Astrocyte (in vitro differentiated cells and primary cell): ENCODE measurements around the gene PUS7L. TPM values are rescaled to one million over a fixed set of nuclear protein-coding genes. Genes with fewer than 3 reads are reported as not detected.

Experiments
- DNase-seq: peaks from one replicate; pipeline ENCODE4 v3.0.0-alpha.2; 2010; ENCODE audit warnings: low read depth
- FAIRE-seq: peaks from 2 replicates; lab custom pipeline; 2011; peaks lifted over from hg19 to GRCh38; lab: Jason Lieb, UNC
- H2AFZ ChIP-seq: 2 replicates; pipeline ENCODE4 v1.6.0; 2012; ENCODE audit warnings: low read depth, low read length, inconsistent platforms
- H3K27ac ChIP-seq: 2 replicates; pipeline ENCODE4 v1.5.1; 2011; ENCODE audit warnings: low read depth, low read length, inconsistent platforms
- H3K27me3 ChIP-seq: 2 replicates; pipeline ENCODE4 v1.6.0; 2011; ENCODE audit warnings: low read length, inconsistent platforms; ENCODE audit not compliant: insufficient read depth
- H3K36me3 ChIP-seq: 2 replicates; pipeline ENCODE4 v1.5.1; 2011; ENCODE audit warnings: low read length, inconsistent platforms; ENCODE audit not compliant: insufficient read depth
- H3K4me1 ChIP-seq: 2 replicates; pipeline ENCODE4 v1.5.1; 2011; ENCODE audit warnings: low read length, inconsistent platforms; ENCODE audit not compliant: insufficient read depth
- H3K4me2 ChIP-seq: 2 replicates; pipeline ENCODE4 v1.6.0; 2012; ENCODE audit warnings: low read length, inconsistent platforms
- H3K4me3 ChIP-seq: 2 replicates; pipeline ENCODE4 v1.5.1; 2011; ENCODE audit warnings: low read depth, mild to moderate bottlenecking, low read length, inconsistent platforms; ENCODE audit not compliant: insufficient read depth
- H3K79me2 ChIP-seq: 2 replicates; pipeline ENCODE4 v1.6.0; 2012; ENCODE audit warnings: mild to moderate bottlenecking, low read length, inconsistent platforms; ENCODE audit not compliant: insufficient read depth
- H3K9ac ChIP-seq: 2 replicates; pipeline ENCODE4 v1.6.0; 2012; ENCODE audit warnings: mild to moderate bottlenecking, low read length, inconsistent platforms
- H3K9me3 ChIP-seq: 2 replicates; pipeline ENCODE4 v1.5.1; 2012; ENCODE audit warnings: low read depth, mild to moderate bottlenecking, low read length, inconsistent platforms; ENCODE audit not compliant: insufficient read depth
- H4K20me1 ChIP-seq: 2 replicates; pipeline ENCODE4 v1.6.0; 2012; ENCODE audit warnings: low read length, inconsistent platforms; ENCODE audit not compliant: insufficient read depth
- H3K27ac Mint-ChIP-seq: one replicate; pipeline ENCODE4 v1.8.0; 2021; ENCODE audit warnings: mild to moderate bottlenecking, mixed read lengths; ENCODE audit not compliant: unreplicated experiment
- H3K27me3 Mint-ChIP-seq: one replicate; pipeline ENCODE4 v1.8.0; 2021; ENCODE audit warnings: low read depth, mixed read lengths; ENCODE audit not compliant: unreplicated experiment
- H3K36me3 Mint-ChIP-seq: one replicate; pipeline ENCODE4 v1.8.0; 2021; ENCODE audit warnings: low read depth, mixed read lengths; ENCODE audit not compliant: unreplicated experiment
- H3K4me1 Mint-ChIP-seq: one replicate; pipeline ENCODE4 v1.8.0; 2021; ENCODE audit warnings: low read depth, mixed read lengths; ENCODE audit not compliant: unreplicated experiment
- H3K4me3 Mint-ChIP-seq: one replicate; pipeline ENCODE4 v1.8.0; 2021; ENCODE audit warnings: mild to moderate bottlenecking, moderate library complexity, mixed read lengths; ENCODE audit not compliant: unreplicated experiment
- H3K9me3 Mint-ChIP-seq: one replicate; pipeline ENCODE4 v1.8.0; 2021; ENCODE audit warnings: mild to moderate bottlenecking, mixed read lengths; ENCODE audit not compliant: unreplicated experiment
- CTCF ChIP-seq: IDR thresholded peaks from 2 replicates; pipeline ENCODE4 v1.5.1; 2011; ENCODE audit warnings: low read depth, mild to moderate bottlenecking, inconsistent platforms, low read length, moderate library complexity; ENCODE audit not compliant: insufficient read depth
- EZH2 ChIP-seq: IDR thresholded peaks from 2 replicates; pipeline ENCODE4 v1.6.1; 2012; ENCODE audit warnings: mild to moderate bottlenecking, low read length, inconsistent platforms; ENCODE audit not compliant: insufficient read depth
- total RNA-seq: library from RNA; stranded (reverse); gene quantifications from 2 replicates; pipeline ENCODE4 v1.2.1, GENCODE V29; 2021

PUS7L gene
- total RNA-seq, 1 donor from 2014 or later, result 11.4 TPM

DNA sequence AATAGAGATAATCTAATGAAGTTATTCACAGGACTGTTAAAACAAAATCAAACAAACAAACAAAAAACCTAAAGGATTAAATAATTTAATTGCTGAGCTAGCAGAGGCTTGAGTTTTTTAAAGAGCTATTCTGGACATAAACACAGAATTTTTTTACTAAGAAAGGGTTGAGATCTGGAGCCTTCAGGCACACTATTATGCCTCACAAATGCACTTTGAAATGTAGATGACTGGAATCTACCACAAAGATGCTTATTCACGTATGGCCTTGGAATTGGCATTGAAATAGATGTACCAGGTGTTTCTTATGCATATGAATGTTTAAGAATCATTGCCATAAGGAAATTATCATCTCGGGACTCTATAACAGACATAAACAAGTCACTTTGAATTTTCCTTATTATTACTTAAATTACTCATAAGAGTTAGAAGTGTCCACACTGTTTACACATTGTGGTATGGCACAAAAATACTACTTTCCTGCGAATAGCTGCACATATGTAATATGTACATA is 21.6 kb downstream of the PUS7L start:
- FAIRE-seq, result no peak
- no peak overlapping the region for H3K4me3 Mint-ChIP-seq
- H3K27ac Mint-ChIP-seq, result no peak overlapping the region
- Histone ChIP-seq H3K4me1 (peaks cover 22% of the 10 kb centered on the region), H3K79me2 (no peaks in the 10 kb centered on the region), H3K4me2 (peak overlapping the region; percentile 14), H2AFZ (no peak overlapping the region), H3K27ac (peak overlapping the region; percentile 65), H4K20me1 (no peaks in the 10 kb centered on the region), H3K4me3 (no peak overlapping the region), H3K27me3 (no peaks in the 10 kb centered on the region), H3K9me3 (no peaks in the 10 kb centered on the region), H3K36me3 (peaks cover 17% of the 10 kb centered on the region), H3K9ac (peak overlapping the region; percentile 30)
- no peak for TF ChIP-seq CTCF
- TF ChIP-seq EZH2, result no peak
- H3K9me3 Mint-ChIP-seq, result no peaks in the 10 kb centered on the region
- H3K36me3 Mint-ChIP-seq, result peaks cover 3% of the 10 kb centered on the region
- no peaks in the 10 kb centered on the region for H3K27me3 Mint-ChIP-seq
- peaks cover 16% of the 10 kb centered on the region for H3K4me1 Mint-ChIP-seq
- peak; percentile 27 for DNase-seq

GRCh38 chr12:43733687-43734086 is 24.9 kb downstream of the PUS7L start:
- Histone ChIP-seq H3K4me2 (no peak overlapping the region), H3K27ac (no peak overlapping the region), H4K20me1 (no peaks in the 10 kb centered on the region), H3K4me3 (no peak overlapping the region), H3K27me3 (no peaks in the 10 kb centered on the region), H3K36me3 (peaks cover 12% of the 10 kb centered on the region), H2AFZ (no peak overlapping the region), H3K79me2 (no peaks in the 10 kb centered on the region), H3K4me1 (peaks cover 12% of the 10 kb centered on the region), H3K9me3 (no peaks in the 10 kb centered on the region), H3K9ac (no peak overlapping the region)
- Mint-ChIP-seq H3K27ac (no peak overlapping the region), H3K4me1 (peaks cover 7% of the 10 kb centered on the region), H3K27me3 (no peaks in the 10 kb centered on the region), H3K36me3 (no peaks in the 10 kb centered on the region), H3K4me3 (peak overlapping the region; percentile 1), H3K9me3 (no peaks in the 10 kb centered on the region)
- no peak for TF ChIP-seq CTCF
- TF ChIP-seq EZH2, result no peak
- DNase-seq (no peak), FAIRE-seq (no peak)

DNA sequence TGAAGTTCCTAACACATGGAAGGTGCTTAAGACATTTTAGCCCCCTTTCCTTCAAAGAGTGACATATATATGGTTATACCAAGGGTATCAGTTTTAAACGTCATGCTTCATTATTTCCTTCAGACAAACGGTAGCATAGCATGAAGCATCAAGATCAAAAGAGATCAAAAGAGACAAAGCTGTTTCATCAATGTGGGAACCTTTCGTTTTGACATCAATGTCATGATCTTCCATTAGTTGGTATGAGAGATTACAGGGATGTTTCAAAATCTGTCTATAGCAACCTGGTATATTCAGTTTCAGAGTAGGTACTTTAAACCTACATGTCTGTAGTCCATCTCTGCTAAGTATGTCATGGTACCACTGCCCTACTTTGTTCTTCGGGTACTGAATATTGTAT is 28.3 kb downstream of the PUS7L start:
- Histone ChIP-seq H3K27me3 (no peaks in the 10 kb centered on the region), H3K9me3 (no peaks in the 10 kb centered on the region), H3K79me2 (no peaks in the 10 kb centered on the region), H2AFZ (no peak overlapping the region), H3K9ac (no peak overlapping the region), H3K4me3 (no peak overlapping the region), H3K27ac (no peak overlapping the region), H3K4me2 (no peak overlapping the region), H3K4me1 (no peaks in the 10 kb centered on the region), H3K36me3 (peaks cover 9% of the 10 kb centered on the region), H4K20me1 (no peaks in the 10 kb centered on the region)
- Mint-ChIP-seq H3K27me3 (no peaks in the 10 kb centered on the region), H3K4me1 (no peaks in the 10 kb centered on the region), H3K4me3 (no peak overlapping the region), H3K36me3 (peaks cover 2% of the 10 kb centered on the region), H3K9me3 (peaks cover 2% of the 10 kb centered on the region), H3K27ac (no peak overlapping the region)
- no peak for FAIRE-seq
- no peak for DNase-seq
- TF ChIP-seq EZH2, result no peak
- TF ChIP-seq CTCF, result no peak
